A549 (cell line): Measurements from ENCODE around the gene RBBP4.
"Not testable (repeated sequence)": the region's sequence is repeated elsewhere in the genome, so short reads cannot be mapped to it uniquely, and the experiment has no call there.

Experiments
- CTCF ChIP-seq: fragments of >200 bp; sonication (Bioruptor Twin); formaldehyde crosslinking; IDR thresholded peaks from 3 replicates; pipeline ENCODE4 v1.5.1; 2016
- POLR2A ChIP-seq: IDR thresholded peaks from 2 replicates; pipeline ENCODE4 v1.6.1; 2012; ENCODE audit warnings: mild to moderate bottlenecking, low read length

- TF ChIP-seq POLR2A, CTCF: not testable (repeated sequence)
Observed at GRCh38 chr1:32668716-32669115, 17.7 kb downstream of the RBBP4 start.
